Gastroesophageal sphincter (tissue), 3 donors: ENCODE measurements around the gene PCBD1.

Experiments
- POLR2A ChIP-seq, 2 donors: fragments of 450-650 bp; IDR thresholded peaks; one replicate each; pipeline ENCODE4 v1.6.1; 2017; ENCODE audit warnings: antibody characterized with exemption in 2 of 2, mild to moderate bottlenecking in 2 of 2, moderate library complexity in 1 of 2
- TF ChIP-seq, protein P1 (sequence below), 4 experiments: fragments of 200-600 bp in 2 of 4; fragments of 450-650 bp in 2 of 4; sonication (generic) in 1 of 4; IDR thresholded peaks; one replicate each; pipeline ENCODE4 v1.5.1; 2017 to 2019; ENCODE audit warnings: antibody characterized with exemption in 4 of 4, mild to moderate bottlenecking in 2 of 4, moderate library complexity in 2 of 4

DNA sequence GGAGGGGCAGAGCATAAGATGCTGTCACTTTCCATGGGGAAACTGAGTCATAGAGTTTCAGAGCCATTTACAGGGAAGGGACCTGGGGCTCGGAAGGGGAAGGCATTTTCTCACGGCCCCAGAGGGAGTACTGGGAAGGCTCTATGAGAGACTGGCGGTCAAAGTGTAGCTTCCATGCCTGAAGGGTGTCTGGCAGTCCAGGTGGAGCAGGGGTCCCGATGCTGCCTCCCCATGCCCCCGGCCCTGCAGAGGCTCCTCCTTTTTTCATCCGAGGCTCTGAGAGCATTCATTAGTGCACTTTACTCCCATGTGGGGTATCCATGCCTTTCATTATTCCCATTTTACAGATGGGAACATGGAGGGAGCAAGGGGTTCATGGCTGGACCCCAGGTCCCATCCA lies 27.9 kb upstream of the PCBD1 start:
- TF ChIP-seq, protein P1, sequence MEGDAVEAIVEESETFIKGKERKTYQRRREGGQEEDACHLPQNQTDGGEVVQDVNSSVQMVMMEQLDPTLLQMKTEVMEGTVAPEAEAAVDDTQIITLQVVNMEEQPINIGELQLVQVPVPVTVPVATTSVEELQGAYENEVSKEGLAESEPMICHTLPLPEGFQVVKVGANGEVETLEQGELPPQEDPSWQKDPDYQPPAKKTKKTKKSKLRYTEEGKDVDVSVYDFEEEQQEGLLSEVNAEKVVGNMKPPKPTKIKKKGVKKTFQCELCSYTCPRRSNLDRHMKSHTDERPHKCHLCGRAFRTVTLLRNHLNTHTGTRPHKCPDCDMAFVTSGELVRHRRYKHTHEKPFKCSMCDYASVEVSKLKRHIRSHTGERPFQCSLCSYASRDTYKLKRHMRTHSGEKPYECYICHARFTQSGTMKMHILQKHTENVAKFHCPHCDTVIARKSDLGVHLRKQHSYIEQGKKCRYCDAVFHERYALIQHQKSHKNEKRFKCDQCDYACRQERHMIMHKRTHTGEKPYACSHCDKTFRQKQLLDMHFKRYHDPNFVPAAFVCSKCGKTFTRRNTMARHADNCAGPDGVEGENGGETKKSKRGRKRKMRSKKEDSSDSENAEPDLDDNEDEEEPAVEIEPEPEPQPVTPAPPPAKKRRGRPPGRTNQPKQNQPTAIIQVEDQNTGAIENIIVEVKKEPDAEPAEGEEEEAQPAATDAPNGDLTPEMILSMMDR (IDR thresholded peaks at IDR 0.05) = no peak
- no peak for TF ChIP-seq POLR2A (IDR thresholded peaks at IDR 0.05)
